Body of pancreas (tissue), 4 donors: ENCODE measurements around the gene KYNU. TPM values are rescaled to one million over a fixed set of nuclear protein-coding genes. Genes with fewer than 3 reads are reported as not detected.

Experiments used
- ATAC-seq: fragments of 150-250 bp; one replicate; pipeline ENCODE4 v1.9.1; 2016
- DNase-seq, 4 donors: peaks; one replicate each; pipeline ENCODE4 v3.0.0-alpha.2; 2019
- H3K27ac ChIP-seq, 4 donors: fragments of 200-600 bp; sonication (generic); 1 replicate in 3 of 4; 2 replicates in 1 of 4; pipeline versions ENCODE4 v1.5.1 to v1.6.1; 2016 to 2019; ENCODE audit warnings: mild to moderate bottlenecking in 1 of 4, mixed read lengths in 1 of 4, moderate library complexity in 1 of 4
- H3K27me3 ChIP-seq, 2 donors: fragments of 200-600 bp; sonication (generic); one replicate each; pipeline ENCODE4 v1.6.0; 2016; ENCODE audit warnings: mild to moderate bottlenecking in 1 of 2
- H3K36me3 ChIP-seq, 2 donors: fragments of 200-600 bp; sonication (generic); replicated peaks in 1 of 2; 2 replicates each; pipeline ENCODE4 v1.5.1; 2016; ENCODE audit warnings: low read depth in 2 of 2; ENCODE audit not compliant: insufficient read depth in 1 of 2
- H3K4me1 ChIP-seq: fragments of 200-600 bp; sonication (generic); one replicate; pipeline ENCODE4 v1.6.0; 2016
- H3K4me3 ChIP-seq, 2 donors: fragments of 200-600 bp; sonication (generic); 1 replicate in 1 of 2; 2 replicates in 1 of 2; pipeline ENCODE4 v1.5.1; 2016 to 2019
- H3K9me3 ChIP-seq, 3 donors: fragments of 200-600 bp; sonication (generic); 1 replicate in 2 of 3; 2 replicates in 1 of 3; pipeline ENCODE4 v1.5.1; 2016
- POLR2A ChIP-seq, 3 donors: fragments of 450-650 bp; IDR thresholded peaks; one replicate each; pipeline ENCODE4 v1.6.1; 2016; ENCODE audit warnings: antibody characterized with exemption in 3 of 3, mild to moderate bottlenecking in 2 of 3
- WGBS, 2 donors: methylation state at CpG; one replicate each; pipeline ENCODE4 v1.1.5; 2017; 5-methylcytosine and 5-hydroxymethylcytosine counted together
- intact Hi-C: fragments of 100-400 bp; cut with DNase I; formaldehyde crosslinking; loops from one replicate; pipeline ENCODE4 v1.15.1; 2023
- total RNA-seq, 2 donors: library from RNA; depleted of rRNA; stranded (reverse); fragments of >200 nt; gene quantifications; one replicate each; pipeline ENCODE4 v1.1.0, GENCODE V29; 2016
- TF ChIP-seq, protein P1 (sequence below), 7 experiments: fragments of 450-650 bp in 4 of 7; fragments of 200-600 bp in 3 of 7; sonication (generic) in 3 of 7; IDR thresholded peaks; one replicate each; pipeline ENCODE4 v1.5.1; 2016 to 2019; ENCODE audit warnings: antibody characterized with exemption in 7 of 7

Gene KYNU
- total RNA-seq, 2 donors from 2014 or later = 0.33 to 0.78 TPM

DNA sequence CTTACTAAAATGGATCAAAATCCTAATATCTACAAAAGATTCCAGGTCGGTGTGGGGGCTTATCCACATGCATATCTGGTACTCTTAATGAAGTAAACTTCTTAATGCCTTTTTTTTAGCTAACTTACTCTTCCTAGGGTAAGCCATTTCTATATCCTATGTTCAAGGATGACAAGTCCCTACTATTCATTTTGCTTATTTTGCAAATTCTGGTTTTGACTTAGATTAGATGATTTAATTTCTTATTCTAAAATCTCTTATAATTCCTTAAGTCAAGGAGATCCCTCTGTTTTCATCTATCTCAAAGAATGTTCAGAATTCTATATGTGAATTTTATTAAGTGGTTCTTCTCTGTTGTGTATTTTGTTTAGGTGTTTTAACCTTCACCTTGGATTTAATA lies 79.7 kb downstream of the KYNU start:
- H3K4me1 ChIP-seq = no peaks in the 10 kb centered on the region
- WGBS, 2 donors = 40% methylated on average over 1 of the region's 1 CpG
- no peaks in the 10 kb centered on the region for H3K36me3 ChIP-seq
- no peak for TF ChIP-seq POLR2A (IDR thresholded peaks at IDR 0.05)
- TF ChIP-seq, protein P1, sequence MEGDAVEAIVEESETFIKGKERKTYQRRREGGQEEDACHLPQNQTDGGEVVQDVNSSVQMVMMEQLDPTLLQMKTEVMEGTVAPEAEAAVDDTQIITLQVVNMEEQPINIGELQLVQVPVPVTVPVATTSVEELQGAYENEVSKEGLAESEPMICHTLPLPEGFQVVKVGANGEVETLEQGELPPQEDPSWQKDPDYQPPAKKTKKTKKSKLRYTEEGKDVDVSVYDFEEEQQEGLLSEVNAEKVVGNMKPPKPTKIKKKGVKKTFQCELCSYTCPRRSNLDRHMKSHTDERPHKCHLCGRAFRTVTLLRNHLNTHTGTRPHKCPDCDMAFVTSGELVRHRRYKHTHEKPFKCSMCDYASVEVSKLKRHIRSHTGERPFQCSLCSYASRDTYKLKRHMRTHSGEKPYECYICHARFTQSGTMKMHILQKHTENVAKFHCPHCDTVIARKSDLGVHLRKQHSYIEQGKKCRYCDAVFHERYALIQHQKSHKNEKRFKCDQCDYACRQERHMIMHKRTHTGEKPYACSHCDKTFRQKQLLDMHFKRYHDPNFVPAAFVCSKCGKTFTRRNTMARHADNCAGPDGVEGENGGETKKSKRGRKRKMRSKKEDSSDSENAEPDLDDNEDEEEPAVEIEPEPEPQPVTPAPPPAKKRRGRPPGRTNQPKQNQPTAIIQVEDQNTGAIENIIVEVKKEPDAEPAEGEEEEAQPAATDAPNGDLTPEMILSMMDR (IDR thresholded peaks at IDR 0.05) = no peak
- H3K9me3 ChIP-seq = no peaks in the 10 kb centered on the region
- no peak for ATAC-seq
- no peak overlapping the region for H3K4me3 ChIP-seq
- intact Hi-C loops = no loop called here
- H3K27ac ChIP-seq = no peak overlapping the region
- no peaks in the 10 kb centered on the region for H3K27me3 ChIP-seq
- DNase-seq = no peak

DNA sequence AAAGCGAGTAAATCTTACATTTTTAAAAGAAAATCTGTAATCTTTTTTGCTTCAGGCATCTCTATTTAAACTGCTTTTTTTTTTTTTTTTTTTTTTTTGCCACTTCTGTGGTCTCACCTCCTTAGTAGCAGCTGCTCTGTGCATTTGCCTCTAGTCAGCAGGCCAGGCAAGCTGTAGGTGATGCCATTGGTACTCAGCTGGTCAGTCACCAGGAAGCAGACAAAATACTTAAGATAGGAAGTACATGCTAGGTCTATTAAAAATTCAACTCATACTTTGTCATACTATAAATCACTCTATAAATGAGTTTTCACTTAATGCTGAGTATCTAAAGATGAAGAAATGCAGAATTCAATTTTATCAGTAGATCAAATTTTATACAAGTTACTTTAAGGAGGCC lies 83.7 kb downstream of the KYNU start:
- no peaks in the 10 kb centered on the region for H3K4me1 ChIP-seq
- WGBS, 2 donors = 41 to 50% methylated on average over 1 of the region's 1 CpG
- ATAC-seq = no peak
- TF ChIP-seq, protein P1 (IDR thresholded peaks at IDR 0.05) = no peak
- TF ChIP-seq POLR2A (IDR thresholded peaks at IDR 0.05) = no peak
- no peaks in the 10 kb centered on the region for H3K27me3 ChIP-seq
- no peak overlapping the region for H3K4me3 ChIP-seq
- H3K36me3 ChIP-seq = no peaks in the 10 kb centered on the region
- intact Hi-C loops = no loop called here
- no peak overlapping the region for H3K27ac ChIP-seq
- no peaks in the 10 kb centered on the region for H3K9me3 ChIP-seq
- no peak for DNase-seq

DNA sequence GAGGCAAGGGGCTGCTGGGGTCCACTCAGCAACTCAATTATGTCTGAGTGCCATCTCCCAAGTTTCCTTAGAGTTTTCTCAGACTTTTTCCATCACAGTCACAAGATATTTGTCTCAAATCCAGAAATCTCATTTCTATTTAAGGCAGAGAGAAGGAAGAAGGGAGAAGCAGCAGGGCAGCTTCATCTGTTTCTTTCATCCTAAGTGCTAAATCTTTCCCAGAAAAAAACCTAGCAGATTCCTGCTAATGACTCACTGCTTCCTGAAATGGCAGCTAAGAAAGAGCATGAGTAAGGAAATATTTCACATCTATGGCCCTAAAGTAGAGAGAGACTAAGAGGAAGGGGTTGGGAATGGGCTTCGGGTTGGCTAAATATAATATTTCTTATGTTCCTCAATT lies 88.0 kb downstream of the KYNU start:
- 28 to 77% methylated on average over 1 of the region's 1 CpG for WGBS, 2 donors
- TF ChIP-seq, protein P1 (IDR thresholded peaks at IDR 0.05) = no peak
- no peak for TF ChIP-seq POLR2A (IDR thresholded peaks at IDR 0.05)
- intact Hi-C loops = no loop called here

DNA sequence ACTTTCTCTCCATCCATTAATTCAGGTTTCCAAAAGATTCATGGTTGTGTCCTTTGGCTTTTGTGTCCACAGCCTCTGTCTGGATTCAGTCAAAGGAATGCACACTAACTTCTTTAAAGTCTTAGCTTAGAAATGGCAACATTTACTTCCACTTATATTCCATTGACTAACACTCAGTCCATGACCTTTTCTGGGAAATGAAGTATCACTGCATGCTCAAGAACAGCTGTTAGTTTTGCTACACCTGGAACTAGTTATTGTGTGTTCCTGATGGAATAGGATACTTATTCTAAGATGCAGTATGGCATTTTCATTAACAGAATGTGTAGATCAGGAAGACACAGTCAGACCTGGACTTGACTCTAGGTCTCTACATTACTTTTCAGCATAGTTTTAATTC lies 88.8 kb downstream of the KYNU start:
- ATAC-seq = no peak
- Histone ChIP-seq H3K4me1 (no peaks in the 10 kb centered on the region), H3K9me3 (no peaks in the 10 kb centered on the region), H3K27me3 (no peaks in the 10 kb centered on the region), H3K36me3 (no peaks in the 10 kb centered on the region), H3K4me3 (no peak overlapping the region), H3K27ac (no peak overlapping the region)
- DNase-seq = no peak
- no peak for TF ChIP-seq POLR2A (IDR thresholded peaks at IDR 0.05)
- TF ChIP-seq, protein P1 (IDR thresholded peaks at IDR 0.05) = no peak
- intact Hi-C loops = no loop called here

More for the DNA sequence above, 88.0 kb downstream of the KYNU start:
- Histone ChIP-seq H3K4me1 (no peaks in the 10 kb centered on the region), H3K27me3 (no peaks in the 10 kb centered on the region), H3K36me3 (no peaks in the 10 kb centered on the region), H3K4me3 (no peak overlapping the region), H3K27ac (no peak overlapping the region), H3K9me3 (no peaks in the 10 kb centered on the region)
- ATAC-seq = no peak
- DNase-seq = no peak

DNA sequence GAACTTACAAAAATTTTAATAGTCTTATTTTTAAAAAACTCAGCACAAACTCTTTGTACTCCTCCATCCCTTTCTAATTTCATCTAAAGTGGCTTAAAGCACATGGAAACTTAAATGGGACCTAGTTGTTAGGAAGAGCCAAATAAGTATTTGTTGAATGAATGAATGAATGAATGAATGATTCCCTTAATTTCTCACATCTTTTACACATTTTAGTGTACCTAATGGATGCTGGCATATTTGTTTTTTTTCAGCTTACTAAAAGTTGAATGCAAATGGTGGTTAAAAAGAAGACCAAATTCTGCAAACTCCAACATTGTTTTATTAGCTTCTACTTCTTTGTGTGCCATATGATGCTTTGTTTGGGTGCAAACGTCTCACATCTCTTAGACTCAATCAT lies 89.6 kb downstream of the KYNU start:
- intact Hi-C loops = no loop called here
- no peak for ATAC-seq
- H3K4me3 ChIP-seq = no peak overlapping the region
- 21 to 29% methylated on average over 1 of the region's 1 CpG for WGBS, 2 donors
- H3K36me3 ChIP-seq = no peaks in the 10 kb centered on the region
- H3K9me3 ChIP-seq = no peaks in the 10 kb centered on the region
- no peak overlapping the region for H3K27ac ChIP-seq
- H3K27me3 ChIP-seq = no peaks in the 10 kb centered on the region
- H3K4me1 ChIP-seq = no peaks in the 10 kb centered on the region
- TF ChIP-seq POLR2A (IDR thresholded peaks at IDR 0.05) = no peak
- TF ChIP-seq, protein P1 (IDR thresholded peaks at IDR 0.05) = no peak
- DNase-seq = no peak
